SK-N-SH (cell line): ENCODE measurements around the gene ZNF275. TPM values are rescaled to one million over a fixed set of nuclear protein-coding genes. Genes with fewer than 3 reads are reported as not detected.

Experiments
- CTCF ChIA-PET: fragments of 300-600, 350-600 bp; formaldehyde crosslinking; extraction: SDS; loops from one replicate; lab custom pipeline; 2021; lab: Yijun Ruan, JAX
- POLR2A ChIA-PET: fragments of 350-600 bp; sonication (Branson Sonifier 250); formaldehyde crosslinking; extraction: SDS; loops from one replicate; lab custom pipeline; 2020; ENCODE audit warnings: antibody characterized with exemption, inconsistent platforms; lab: Yijun Ruan, JAX
- DNase-seq: peaks from one replicate; pipeline ENCODE4 v3.0.0; 2012
- H2AFZ ChIP-seq: fragments of 200-600 bp; sonication (generic); 2 replicates; pipeline ENCODE4 v1.8.1; 2016; ENCODE audit warnings: antibody characterized with exemption, mild to moderate bottlenecking, low read depth
- H3F3A ChIP-seq: fragments of 200-600 bp; sonication (generic); replicated peaks from 2 replicates; pipeline ENCODE3; 2016; ENCODE audit warnings: antibody characterized with exemption, mild to moderate bottlenecking; ENCODE audit not compliant: insufficient read depth
- H3K27ac ChIP-seq, 2 experiments: fragments of 200-500 bp in 1 of 2; fragments of 200-600 bp in 1 of 2; sonication (Bioruptor generic) in 1 of 2; sonication (generic), shearing (Covaris generic) in 1 of 2; 2 replicates each; pipeline versions ENCODE4 v1.5.1 to v1.6.1; 2014 to 2016; ENCODE audit warnings: low read depth in 2 of 2, inconsistent platforms in 1 of 2, low read length in 1 of 2, mild to moderate bottlenecking in 1 of 2, mixed read lengths in 1 of 2
- H3K27me3 ChIP-seq: fragments of 200-600 bp; sonication (generic), shearing (Covaris generic); 2 replicates; pipeline ENCODE4 v1.6.1; 2016; ENCODE audit warnings: mixed run types; ENCODE audit not compliant: insufficient read depth
- H3K36me3 ChIP-seq, 2 experiments: fragments of 200-500 bp in 1 of 2; fragments of 200-600 bp in 1 of 2; sonication (Bioruptor generic) in 1 of 2; sonication (generic) in 1 of 2; replicated peaks in 1 of 2; 2 replicates each; pipeline versions ENCODE3 to v1.5.1; 2014 to 2016; ENCODE audit warnings: low read length in 1 of 2, mild to moderate bottlenecking in 1 of 2; ENCODE audit not compliant: insufficient read depth in 2 of 2, control insufficient read depth in 1 of 2
- H3K4me1 ChIP-seq, 2 experiments: fragments of 200-500 bp in 1 of 2; fragments of 200-600 bp in 1 of 2; sonication (Bioruptor generic) in 1 of 2; sonication (generic), shearing (Covaris generic) in 1 of 2; 2 replicates each; pipeline versions ENCODE4 v1.5.1 to v1.6.1; 2014 to 2016; ENCODE audit warnings: low read depth in 1 of 2, low read length in 1 of 2, mixed run types in 1 of 2; ENCODE audit not compliant: insufficient read depth in 2 of 2, control insufficient read depth in 1 of 2
- H3K4me2 ChIP-seq: fragments of 200-600 bp; sonication (generic), shearing (Covaris generic); 2 replicates; pipeline ENCODE4 v1.6.1; 2017; ENCODE audit warnings: mixed run types
- H3K4me3 ChIP-seq, 2 experiments: fragments of 200-500 bp in 1 of 2; fragments of 200-600 bp in 1 of 2; sonication (Bioruptor generic) in 1 of 2; sonication (generic), shearing (Covaris generic) in 1 of 2; 2 replicates each; pipeline versions ENCODE4 v1.5.1 to v1.8.1; 2014 to 2016; ENCODE audit warnings: low read depth in 2 of 2, inconsistent platforms in 1 of 2, low read length in 1 of 2, mild to moderate bottlenecking in 1 of 2, mixed read lengths in 1 of 2, moderate library complexity in 1 of 2
- H3K79me2 ChIP-seq: fragments of 200-600 bp; sonication (generic); 2 replicates; pipeline ENCODE4 v1.8.1; 2017; ENCODE audit warnings: mild to moderate bottlenecking; ENCODE audit not compliant: insufficient read depth
- H3K9ac ChIP-seq: fragments of 200-600 bp; sonication (generic); 2 replicates; pipeline ENCODE4 v1.6.1; 2017; ENCODE audit warnings: mixed run types
- H3K9me2 ChIP-seq: fragments of 200-600 bp; sonication (generic); 2 replicates; pipeline ENCODE4 v1.6.1; 2017; ENCODE audit warnings: mixed run types
- H3K9me3 ChIP-seq: fragments of 200-600 bp; sonication (generic); 2 replicates; pipeline ENCODE4 v1.6.1; 2017; ENCODE audit warnings: mixed run types, mild to moderate bottlenecking, moderate library complexity
- H4K20me1 ChIP-seq: fragments of 200-600 bp; sonication (generic); 2 replicates; pipeline ENCODE4 v1.6.1; 2017; ENCODE audit warnings: mild to moderate bottlenecking, mixed run types; ENCODE audit not compliant: insufficient read depth
- EP300 ChIP-seq, 2 experiments: IDR thresholded peaks; 2 replicates each; pipeline versions ENCODE4 v1.4.0 to v1.6.1; 2012; ENCODE audit warnings: borderline replicate concordance in 1 of 2, low read depth in 1 of 2, low read length in 1 of 2
- EZH2phosphoT487 ChIP-seq: fragments of 200-600 bp; sonication (generic); IDR thresholded peaks from 2 replicates; pipeline ENCODE4 v1.6.1; 2017; ENCODE audit warnings: low read depth, mixed run types, mild to moderate bottlenecking, antibody characterized with exemption, moderate library complexity, borderline replicate concordance
- NFIC ChIP-seq: IDR thresholded peaks from 2 replicates; pipeline ENCODE4 v1.4.0; 2012; ENCODE audit warnings: borderline replicate concordance
- RAD21 ChIP-seq: IDR thresholded peaks from 2 replicates; pipeline ENCODE4 v1.6.1; 2012; ENCODE audit warnings: mild to moderate bottlenecking, low read length
- SMC3 ChIP-seq: IDR thresholded peaks from 2 replicates; pipeline ENCODE4 v1.6.1; 2012; ENCODE audit warnings: low read depth, low read length, improper control_type of control experiment
- TAF1 ChIP-seq: IDR thresholded peaks from 2 replicates; pipeline ENCODE4 v1.6.1; 2012; ENCODE audit warnings: low read depth, mild to moderate bottlenecking, low read length, moderate library complexity, borderline replicate concordance
- WGBS: methylation state at CpG from one replicate; pipeline ENCODE4 v1.1.6; 2017; ENCODE audit warnings: low lambda C conversion rate; 5-methylcytosine and 5-hydroxymethylcytosine counted together
- polyA plus RNA-seq, 3 experiments: library from polyadenylated mRNA; depleted of rRNA; stranded (reverse); fragments of >200 nt; gene quantifications; 2 replicates each; pipeline ENCODE4 v1.2.3, GENCODE V29; 2012
- TF ChIP-seq, protein P1 (sequence below): fragments of 200-600 bp; sonication (generic); IDR thresholded peaks from 2 replicates; pipeline ENCODE4 v1.6.1; 2017; ENCODE audit warnings: antibody characterized with exemption, mild to moderate bottlenecking, moderate library complexity
- TF ChIP-seq, protein P2 (sequence below): IDR thresholded peaks from 2 replicates; pipeline ENCODE4 v1.4.0; 2012; ENCODE audit warnings: low read depth, borderline replicate concordance
- TF ChIP-seq, protein P3 (sequence below): IDR thresholded peaks from 2 replicates; pipeline ENCODE4; 2012
- TF ChIP-seq, protein P4 (sequence below): IDR thresholded peaks from 2 replicates; pipeline ENCODE4 v1.6.1; 2012; ENCODE audit warnings: mild to moderate bottlenecking, low read depth, low read length, moderate library complexity
- TF ChIP-seq, protein P5 (sequence below): fragments of 150-350 bp; IDR thresholded peaks from 2 replicates; pipeline ENCODE4 v1.6.1; 2016; ENCODE audit warnings: mild to moderate bottlenecking, low read depth, low read length

The ZNF275 gene
- polyA plus RNA-seq, 1 of the 3 experiments (the other 2 are of a cell fraction): 4.9 TPM

DNA sequence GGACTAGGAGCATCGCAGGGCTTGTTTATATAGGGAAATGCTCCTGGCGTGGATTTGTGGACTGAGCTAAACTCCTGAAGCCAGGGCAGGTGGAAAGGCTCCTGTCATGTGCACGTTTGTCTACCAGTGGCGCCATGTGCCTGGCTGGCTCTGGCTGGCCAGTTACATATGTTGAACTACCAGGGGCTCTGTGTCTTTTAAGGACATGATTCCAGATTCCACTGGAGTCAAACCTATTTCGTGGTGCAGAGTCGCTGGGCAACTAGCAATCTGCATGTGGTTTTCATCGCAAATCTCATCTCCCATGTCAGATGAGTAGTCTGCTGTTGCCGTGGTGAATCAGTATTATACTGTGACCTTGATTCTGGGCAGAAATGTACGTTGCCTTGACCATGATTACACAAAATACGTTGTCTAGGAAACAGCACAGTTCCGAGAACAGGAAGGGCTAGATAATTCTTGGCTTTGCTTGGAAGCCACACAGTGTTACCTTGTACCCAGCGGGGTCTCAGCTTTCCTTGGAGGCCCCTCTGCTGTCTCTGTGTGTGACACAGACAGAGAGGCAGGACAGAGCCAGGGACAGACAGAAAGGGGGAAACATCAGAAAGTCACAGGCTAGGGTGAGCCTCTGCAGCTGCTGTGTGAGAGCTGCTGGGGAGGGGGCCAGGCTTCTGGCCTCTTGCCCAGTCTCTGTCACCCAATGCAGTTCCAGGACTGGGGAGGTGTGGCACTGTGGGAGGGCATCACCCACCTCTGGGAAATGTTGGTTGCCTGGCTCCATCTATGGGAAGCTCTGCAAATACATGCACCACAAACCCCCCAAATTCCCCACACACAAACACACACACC, 48.0 kb downstream of the ZNF275 start:
- peak overlapping the region in 1 of 2 experiments; percentile 70; a peak in 1 of 4 replicates for H3K27ac ChIP-seq
- no peaks in the 10 kb centered on the region for H3K9me3 ChIP-seq
- H3K36me3 ChIP-seq: no peaks in the 10 kb centered on the region
- H3K9ac ChIP-seq: 0 out of 2 replicates have a peak overlapping the region, but pooled peaks have one; percentile 26
- H3K27me3 ChIP-seq: peaks cover 12% of the 10 kb centered on the region; the same call in 1 of the 2 replicates
- H3F3A ChIP-seq: peaks cover 3% of the 10 kb centered on the region
- H4K20me1 ChIP-seq: no peaks in the 10 kb centered on the region
- H3K79me2 ChIP-seq: no peaks in the 10 kb centered on the region
- H3K4me3 ChIP-seq: no peak overlapping the region
- TF ChIP-seq, protein P1, sequence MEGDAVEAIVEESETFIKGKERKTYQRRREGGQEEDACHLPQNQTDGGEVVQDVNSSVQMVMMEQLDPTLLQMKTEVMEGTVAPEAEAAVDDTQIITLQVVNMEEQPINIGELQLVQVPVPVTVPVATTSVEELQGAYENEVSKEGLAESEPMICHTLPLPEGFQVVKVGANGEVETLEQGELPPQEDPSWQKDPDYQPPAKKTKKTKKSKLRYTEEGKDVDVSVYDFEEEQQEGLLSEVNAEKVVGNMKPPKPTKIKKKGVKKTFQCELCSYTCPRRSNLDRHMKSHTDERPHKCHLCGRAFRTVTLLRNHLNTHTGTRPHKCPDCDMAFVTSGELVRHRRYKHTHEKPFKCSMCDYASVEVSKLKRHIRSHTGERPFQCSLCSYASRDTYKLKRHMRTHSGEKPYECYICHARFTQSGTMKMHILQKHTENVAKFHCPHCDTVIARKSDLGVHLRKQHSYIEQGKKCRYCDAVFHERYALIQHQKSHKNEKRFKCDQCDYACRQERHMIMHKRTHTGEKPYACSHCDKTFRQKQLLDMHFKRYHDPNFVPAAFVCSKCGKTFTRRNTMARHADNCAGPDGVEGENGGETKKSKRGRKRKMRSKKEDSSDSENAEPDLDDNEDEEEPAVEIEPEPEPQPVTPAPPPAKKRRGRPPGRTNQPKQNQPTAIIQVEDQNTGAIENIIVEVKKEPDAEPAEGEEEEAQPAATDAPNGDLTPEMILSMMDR: peak; percentile 27; the same call in 1 of the 2 replicates
- TF ChIP-seq SMC3 (peak; percentile 35; the same call in 1 of the 2 replicates), RAD21 (peak; percentile 78), EP300 (IDR thresholded peaks at IDR 0.05; ENCODE audit: borderline replicate concordance in 1 of 2, low read depth in 1 of 2, low read length in 1 of 2) (0 out of 4 replicates have a peak, but pooled peaks of 1 of the 2 experiments have one; percentile 13), TAF1 (no peak)
- TF ChIP-seq, protein P2, sequence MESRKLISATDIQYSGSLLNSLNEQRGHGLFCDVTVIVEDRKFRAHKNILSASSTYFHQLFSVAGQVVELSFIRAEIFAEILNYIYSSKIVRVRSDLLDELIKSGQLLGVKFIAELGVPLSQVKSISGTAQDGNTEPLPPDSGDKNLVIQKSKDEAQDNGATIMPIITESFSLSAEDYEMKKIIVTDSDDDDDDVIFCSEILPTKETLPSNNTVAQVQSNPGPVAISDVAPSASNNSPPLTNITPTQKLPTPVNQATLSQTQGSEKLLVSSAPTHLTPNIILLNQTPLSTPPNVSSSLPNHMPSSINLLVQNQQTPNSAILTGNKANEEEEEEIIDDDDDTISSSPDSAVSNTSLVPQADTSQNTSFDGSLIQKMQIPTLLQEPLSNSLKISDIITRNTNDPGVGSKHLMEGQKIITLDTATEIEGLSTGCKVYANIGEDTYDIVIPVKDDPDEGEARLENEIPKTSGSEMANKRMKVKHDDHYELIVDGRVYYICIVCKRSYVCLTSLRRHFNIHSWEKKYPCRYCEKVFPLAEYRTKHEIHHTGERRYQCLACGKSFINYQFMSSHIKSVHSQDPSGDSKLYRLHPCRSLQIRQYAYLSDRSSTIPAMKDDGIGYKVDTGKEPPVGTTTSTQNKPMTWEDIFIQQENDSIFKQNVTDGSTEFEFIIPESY: no peak
- peaks cover 0 to 3% of the 10 kb centered on the region in 2 experiments; a peak in 1 of 4 replicates for H3K4me1 ChIP-seq
- H2AFZ ChIP-seq: no peak overlapping the region
- peak; percentile 84 for DNase-seq
- WGBS: 19% methylated on average over 10 of the region's 12 CpGs
- peak overlapping the region; percentile 55 for H3K4me2 ChIP-seq
- ChIA-PET CTCF (interaction anchor here (0.6 to 3.2 kb wide), 14 partner anchors 11 to 440 kb away, joined by 3 to 17 read pairs (median 3); no protein-coding TSS in a partner anchor), POLR2A (no interaction called here)
- no peaks in the 10 kb centered on the region for H3K9me2 ChIP-seq

DNA sequence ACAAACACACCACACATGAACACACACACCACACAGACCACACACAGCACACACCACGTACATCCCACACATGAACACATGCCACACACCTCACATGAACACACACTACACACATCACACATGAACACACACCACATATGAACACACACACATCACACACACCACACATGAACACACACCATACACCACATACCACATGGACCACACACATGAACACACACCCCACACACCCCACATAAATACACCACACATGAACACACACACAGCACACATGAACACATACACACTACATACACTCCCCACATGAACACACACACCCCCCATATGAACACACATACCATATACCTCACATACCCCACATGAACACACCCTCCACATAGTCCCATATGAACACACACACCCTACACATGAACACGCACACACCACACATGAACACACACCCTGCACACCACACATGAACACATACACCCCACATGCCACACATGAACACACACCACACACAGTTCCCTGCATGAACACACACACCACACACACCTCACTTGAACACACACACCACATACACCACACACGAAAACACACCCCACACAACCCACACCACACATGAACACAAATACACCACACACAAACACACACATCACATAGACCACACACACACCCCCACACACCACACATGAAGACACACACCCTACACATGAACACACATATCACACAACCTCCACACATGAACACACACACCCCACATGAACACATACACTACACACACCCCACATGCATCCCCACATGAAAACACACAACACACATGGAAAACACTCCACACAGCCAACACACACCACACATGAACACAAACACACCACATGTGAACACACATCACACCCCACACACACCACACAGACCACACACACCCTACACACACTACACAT, 48.9 kb downstream of the ZNF275 start:
- H3K79me2 ChIP-seq: no peaks in the 10 kb centered on the region
- H3K4me1 ChIP-seq: peaks cover 0 to 3% of the 10 kb centered on the region in 2 experiments; a peak in 1 of 4 replicates
- no peaks in the 10 kb centered on the region for H3K36me3 ChIP-seq
- ChIA-PET CTCF (interaction anchor here (0.6 to 3.2 kb wide), 6 partner anchors 24 to 350 kb away, joined by 3 to 17 read pairs (median 3); no protein-coding TSS in a partner anchor), POLR2A (no interaction called here)
- peaks cover 21% of the 10 kb centered on the region; the same call in 1 of the 2 replicates for H3K27me3 ChIP-seq
- DNase-seq: no peak
- no peak overlapping the region for H3K4me3 ChIP-seq
- H4K20me1 ChIP-seq: no peaks in the 10 kb centered on the region
- H2AFZ ChIP-seq: no peak overlapping the region
- H3K27ac ChIP-seq: no peak overlapping the region
- H3K9ac ChIP-seq: no peak overlapping the region
- no peaks in the 10 kb centered on the region for H3K9me2 ChIP-seq
- peaks cover 3% of the 10 kb centered on the region for H3F3A ChIP-seq
- no peaks in the 10 kb centered on the region for H3K9me3 ChIP-seq
- H3K4me2 ChIP-seq: peak overlapping the region; percentile 55; the same call in 1 of the 2 replicates
- WGBS: 33% methylated on average over 3 of the region's 3 CpGs
- TF ChIP-seq, protein P3, sequence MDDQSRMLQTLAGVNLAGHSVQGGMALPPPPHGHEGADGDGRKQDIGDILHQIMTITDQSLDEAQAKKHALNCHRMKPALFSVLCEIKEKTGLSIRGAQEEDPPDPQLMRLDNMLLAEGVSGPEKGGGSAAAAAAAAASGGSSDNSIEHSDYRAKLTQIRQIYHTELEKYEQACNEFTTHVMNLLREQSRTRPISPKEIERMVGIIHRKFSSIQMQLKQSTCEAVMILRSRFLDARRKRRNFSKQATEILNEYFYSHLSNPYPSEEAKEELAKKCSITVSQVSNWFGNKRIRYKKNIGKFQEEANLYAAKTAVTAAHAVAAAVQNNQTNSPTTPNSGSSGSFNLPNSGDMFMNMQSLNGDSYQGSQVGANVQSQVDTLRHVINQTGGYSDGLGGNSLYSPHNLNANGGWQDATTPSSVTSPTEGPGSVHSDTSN: no peak
- TF ChIP-seq RAD21: no peak
- TF ChIP-seq, protein P4, sequence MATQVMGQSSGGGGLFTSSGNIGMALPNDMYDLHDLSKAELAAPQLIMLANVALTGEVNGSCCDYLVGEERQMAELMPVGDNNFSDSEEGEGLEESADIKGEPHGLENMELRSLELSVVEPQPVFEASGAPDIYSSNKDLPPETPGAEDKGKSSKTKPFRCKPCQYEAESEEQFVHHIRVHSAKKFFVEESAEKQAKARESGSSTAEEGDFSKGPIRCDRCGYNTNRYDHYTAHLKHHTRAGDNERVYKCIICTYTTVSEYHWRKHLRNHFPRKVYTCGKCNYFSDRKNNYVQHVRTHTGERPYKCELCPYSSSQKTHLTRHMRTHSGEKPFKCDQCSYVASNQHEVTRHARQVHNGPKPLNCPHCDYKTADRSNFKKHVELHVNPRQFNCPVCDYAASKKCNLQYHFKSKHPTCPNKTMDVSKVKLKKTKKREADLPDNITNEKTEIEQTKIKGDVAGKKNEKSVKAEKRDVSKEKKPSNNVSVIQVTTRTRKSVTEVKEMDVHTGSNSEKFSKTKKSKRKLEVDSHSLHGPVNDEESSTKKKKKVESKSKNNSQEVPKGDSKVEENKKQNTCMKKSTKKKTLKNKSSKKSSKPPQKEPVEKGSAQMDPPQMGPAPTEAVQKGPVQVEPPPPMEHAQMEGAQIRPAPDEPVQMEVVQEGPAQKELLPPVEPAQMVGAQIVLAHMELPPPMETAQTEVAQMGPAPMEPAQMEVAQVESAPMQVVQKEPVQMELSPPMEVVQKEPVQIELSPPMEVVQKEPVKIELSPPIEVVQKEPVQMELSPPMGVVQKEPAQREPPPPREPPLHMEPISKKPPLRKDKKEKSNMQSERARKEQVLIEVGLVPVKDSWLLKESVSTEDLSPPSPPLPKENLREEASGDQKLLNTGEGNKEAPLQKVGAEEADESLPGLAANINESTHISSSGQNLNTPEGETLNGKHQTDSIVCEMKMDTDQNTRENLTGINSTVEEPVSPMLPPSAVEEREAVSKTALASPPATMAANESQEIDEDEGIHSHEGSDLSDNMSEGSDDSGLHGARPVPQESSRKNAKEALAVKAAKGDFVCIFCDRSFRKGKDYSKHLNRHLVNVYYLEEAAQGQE: no peak
- TF ChIP-seq EZH2phosphoT487: no peak
- TF ChIP-seq, protein P5, sequence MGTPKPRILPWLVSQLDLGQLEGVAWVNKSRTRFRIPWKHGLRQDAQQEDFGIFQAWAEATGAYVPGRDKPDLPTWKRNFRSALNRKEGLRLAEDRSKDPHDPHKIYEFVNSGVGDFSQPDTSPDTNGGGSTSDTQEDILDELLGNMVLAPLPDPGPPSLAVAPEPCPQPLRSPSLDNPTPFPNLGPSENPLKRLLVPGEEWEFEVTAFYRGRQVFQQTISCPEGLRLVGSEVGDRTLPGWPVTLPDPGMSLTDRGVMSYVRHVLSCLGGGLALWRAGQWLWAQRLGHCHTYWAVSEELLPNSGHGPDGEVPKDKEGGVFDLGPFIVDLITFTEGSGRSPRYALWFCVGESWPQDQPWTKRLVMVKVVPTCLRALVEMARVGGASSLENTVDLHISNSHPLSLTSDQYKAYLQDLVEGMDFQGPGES: no peak
- no peak for TF ChIP-seq NFIC
